Liver (tissue), 9 donors: Measurements from ENCODE around the gene MCTP2. TPM values are rescaled to one million over a fixed set of nuclear protein-coding genes. Genes with fewer than 3 reads are reported as not detected.

Source experiments
- DNase-seq: peaks from one replicate; pipeline ENCODE4 v3.0.0-alpha.2; 2017; ENCODE audit warnings: low spot score
- H3K27ac ChIP-seq, 2 donors: one replicate each; pipeline ENCODE4 v1.7.0; 2013; ENCODE audit warnings: inconsistent platforms in 2 of 2, low read length in 2 of 2, control low read depth in 1 of 2, low read depth in 1 of 2, mild to moderate bottlenecking in 1 of 2
- H3K27me3 ChIP-seq, 4 donors: one replicate each; pipeline versions ENCODE4 v1.6.1 to v1.7.0; 2013; ENCODE audit warnings: low read length in 3 of 4, inconsistent platforms in 1 of 4, mild to moderate bottlenecking in 1 of 4, moderate library complexity in 1 of 4; ENCODE audit not compliant: control insufficient read depth in 4 of 4, insufficient read depth in 4 of 4
- H3K36me3 ChIP-seq, 4 donors: one replicate each; pipeline versions ENCODE4 v1.6.1 to v1.7.0; 2013; ENCODE audit warnings: low read length in 3 of 4, mild to moderate bottlenecking in 3 of 4, low read depth in 1 of 4, moderate library complexity in 1 of 4; ENCODE audit not compliant: control insufficient read depth in 4 of 4, insufficient read depth in 3 of 4
- H3K4me1 ChIP-seq, 4 donors: one replicate each; pipeline versions ENCODE4 v1.6.1 to v1.7.0; 2013; ENCODE audit warnings: low read length in 3 of 4, mild to moderate bottlenecking in 3 of 4, moderate library complexity in 1 of 4; ENCODE audit not compliant: control insufficient read depth in 4 of 4, insufficient read depth in 4 of 4
- H3K4me3 ChIP-seq, 3 donors: one replicate each; pipeline versions ENCODE4 v1.6.1 to v1.7.0; 2013; ENCODE audit warnings: low read length in 3 of 3, control low read depth in 1 of 3, low read depth in 1 of 3, mild to moderate bottlenecking in 1 of 3
- H3K9ac ChIP-seq, 2 donors: one replicate each; pipeline ENCODE4 v1.7.0; 2013; ENCODE audit warnings: low read length in 2 of 2, mild to moderate bottlenecking in 2 of 2, moderate library complexity in 2 of 2, control low read depth in 1 of 2, low read depth in 1 of 2
- H3K9me3 ChIP-seq, 4 donors: one replicate each; pipeline versions ENCODE4 v1.6.1 to v1.7.0; 2013; ENCODE audit warnings: low read length in 3 of 4; ENCODE audit not compliant: control insufficient read depth in 4 of 4
- ATF3 ChIP-seq: IDR thresholded peaks from 2 replicates; pipeline ENCODE4 v1.6.1; 2016; ENCODE audit warnings: antibody characterized with exemption
- FOXA1 ChIP-seq: IDR thresholded peaks from 2 replicates; pipeline ENCODE4 v1.6.1; 2016; ENCODE audit warnings: antibody characterized with exemption
- FOXA2 ChIP-seq: IDR thresholded peaks from 2 replicates; pipeline ENCODE4 v1.6.1; 2016; ENCODE audit warnings: antibody characterized with exemption
- GABPA ChIP-seq, 2 donors: IDR thresholded peaks in 1 of 2; conservative IDR thresholded peaks in 1 of 2; 2 replicates each; pipeline ENCODE4 v1.6.1; 2016; ENCODE audit warnings: antibody characterized with exemption in 2 of 2, mild to moderate bottlenecking in 1 of 2, moderate library complexity in 1 of 2
- NR2F2 ChIP-seq: IDR thresholded peaks from 2 replicates; pipeline ENCODE4 v1.6.1; 2016; ENCODE audit warnings: antibody characterized with exemption
- RAD21 ChIP-seq, 2 donors: IDR thresholded peaks; 2 replicates each; pipeline ENCODE4 v1.6.1; 2016; ENCODE audit warnings: antibody characterized with exemption in 2 of 2, mild to moderate bottlenecking in 2 of 2
- TAF1 ChIP-seq: conservative IDR thresholded peaks from 2 replicates; pipeline ENCODE4 v1.6.1; 2016; ENCODE audit warnings: antibody characterized with exemption, mild to moderate bottlenecking
- YY1 ChIP-seq: IDR thresholded peaks from 2 replicates; pipeline ENCODE4 v1.6.1; 2016; ENCODE audit warnings: antibody characterized with exemption, mild to moderate bottlenecking
- ZBTB33 ChIP-seq: IDR thresholded peaks from 2 replicates; pipeline ENCODE4 v1.6.1; 2016; ENCODE audit warnings: antibody characterized with exemption
- WGBS: extraction: QIAGEN DNeasy Blood & Tissue Kit; methylation state at CpG from one replicate; pipeline ENCODE4 v1.1.7; 2013; 5-methylcytosine and 5-hydroxymethylcytosine counted together
- polyA plus RNA-seq, 2 donors: library from polyadenylated mRNA; stranded (reverse) in 1 of 2; unstranded in 1 of 2; fragments of 200-250 nt in 1 of 2; fragments of >200 nt in 1 of 2; fragmentation: Nextera tagmentation in 1 of 2; extraction: Ambion mirVana in 1 of 2; gene quantifications; one replicate each; pipeline versions ENCODE4 v1.2.1 to v1.2.3, GENCODE V29; 2013 to 2015
- total RNA-seq, 2 donors: library from RNA; depleted of rRNA; stranded (reverse); fragments of >200 nt; gene quantifications; one replicate each; pipeline ENCODE4 v1.2.3, GENCODE V29; 2014
- TF ChIP-seq, protein P1 (sequence below): IDR thresholded peaks from 2 replicates; pipeline ENCODE4 v1.6.1; 2016; ENCODE audit warnings: antibody characterized with exemption, mild to moderate bottlenecking
- TF ChIP-seq, protein P2 (sequence below): IDR thresholded peaks from 2 replicates; pipeline ENCODE4 v1.6.1; 2016; ENCODE audit warnings: antibody characterized with exemption
- donor health status: healthy.
- donor health status: healthy.
- donor health status: healthy.
- donor health status: healthy.
- donor health status: healthy.

Gene MCTP2
- total and polyA plus RNA-seq, 4 donors, result 0.43 to 9.9 (median 3.5) TPM

DNA sequence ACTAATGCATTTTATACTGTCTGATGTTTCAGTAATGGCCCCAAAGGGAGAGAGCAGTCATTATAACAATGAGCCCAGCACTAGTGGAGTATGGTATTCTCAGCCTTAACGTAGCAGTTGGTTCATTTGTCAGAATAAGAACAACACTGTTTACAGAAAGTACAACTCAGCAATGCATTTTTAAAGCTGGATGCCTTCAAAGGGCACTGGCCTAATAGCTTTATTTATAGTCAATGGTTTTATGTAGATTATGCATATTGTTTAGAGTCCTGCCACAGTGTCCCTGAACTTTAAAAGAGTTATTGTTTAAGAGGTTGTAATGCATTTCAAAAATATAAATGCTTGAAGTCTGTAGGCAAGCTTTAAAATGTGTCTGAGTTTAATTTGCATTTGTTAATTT, 211.1 kb downstream of the MCTP2 start:
- no peak overlapping the region for H3K4me3 ChIP-seq
- TF ChIP-seq, protein P1, sequence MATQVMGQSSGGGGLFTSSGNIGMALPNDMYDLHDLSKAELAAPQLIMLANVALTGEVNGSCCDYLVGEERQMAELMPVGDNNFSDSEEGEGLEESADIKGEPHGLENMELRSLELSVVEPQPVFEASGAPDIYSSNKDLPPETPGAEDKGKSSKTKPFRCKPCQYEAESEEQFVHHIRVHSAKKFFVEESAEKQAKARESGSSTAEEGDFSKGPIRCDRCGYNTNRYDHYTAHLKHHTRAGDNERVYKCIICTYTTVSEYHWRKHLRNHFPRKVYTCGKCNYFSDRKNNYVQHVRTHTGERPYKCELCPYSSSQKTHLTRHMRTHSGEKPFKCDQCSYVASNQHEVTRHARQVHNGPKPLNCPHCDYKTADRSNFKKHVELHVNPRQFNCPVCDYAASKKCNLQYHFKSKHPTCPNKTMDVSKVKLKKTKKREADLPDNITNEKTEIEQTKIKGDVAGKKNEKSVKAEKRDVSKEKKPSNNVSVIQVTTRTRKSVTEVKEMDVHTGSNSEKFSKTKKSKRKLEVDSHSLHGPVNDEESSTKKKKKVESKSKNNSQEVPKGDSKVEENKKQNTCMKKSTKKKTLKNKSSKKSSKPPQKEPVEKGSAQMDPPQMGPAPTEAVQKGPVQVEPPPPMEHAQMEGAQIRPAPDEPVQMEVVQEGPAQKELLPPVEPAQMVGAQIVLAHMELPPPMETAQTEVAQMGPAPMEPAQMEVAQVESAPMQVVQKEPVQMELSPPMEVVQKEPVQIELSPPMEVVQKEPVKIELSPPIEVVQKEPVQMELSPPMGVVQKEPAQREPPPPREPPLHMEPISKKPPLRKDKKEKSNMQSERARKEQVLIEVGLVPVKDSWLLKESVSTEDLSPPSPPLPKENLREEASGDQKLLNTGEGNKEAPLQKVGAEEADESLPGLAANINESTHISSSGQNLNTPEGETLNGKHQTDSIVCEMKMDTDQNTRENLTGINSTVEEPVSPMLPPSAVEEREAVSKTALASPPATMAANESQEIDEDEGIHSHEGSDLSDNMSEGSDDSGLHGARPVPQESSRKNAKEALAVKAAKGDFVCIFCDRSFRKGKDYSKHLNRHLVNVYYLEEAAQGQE, result no peak
- no peak for TF ChIP-seq RAD21 (IDR thresholded peaks at IDR 0.05)
- TF ChIP-seq YY1, result no peak
- TF ChIP-seq NR2F2, result no peak
- TF ChIP-seq TAF1, result no peak
- H3K9ac ChIP-seq, result no peak overlapping the region
- no peaks in the 10 kb centered on the region for H3K9me3 ChIP-seq
- no peaks in the 10 kb centered on the region for H3K36me3 ChIP-seq
- 70% methylated on average over 1 of the region's 1 CpG for WGBS
- DNase-seq, result no peak
- peaks cover 0 to 3% (median 0%) of the 10 kb centered on the region in 4 donors for H3K27me3 ChIP-seq
- H3K4me1 ChIP-seq, result no peaks in the 10 kb centered on the region
- no peak overlapping the region for H3K27ac ChIP-seq

GRCh38 chr15:94443186-94443585, 211.8 kb downstream of the MCTP2 start:
- Histone ChIP-seq H3K27ac (no peak overlapping the region), H3K4me1 (no peaks in the 10 kb centered on the region), H3K36me3 (no peaks in the 10 kb centered on the region), H3K27me3 (peaks cover 0 to 3% (median 0%) of the 10 kb centered on the region in 4 donors), H3K9me3 (no peaks in the 10 kb centered on the region), H3K4me3 (no peak overlapping the region), H3K9ac (no peak overlapping the region)
- 90% methylated on average over 5 of the region's 5 CpGs for WGBS
- TF ChIP-seq FOXA2 (no peak), ATF3 (no peak), ZBTB33 (no peak), GABPA (IDR thresholded peaks at IDR 0.05 in 1 of 2, conservative IDR thresholded peaks at IDR 0.05 in 1 of 2) (no peak), FOXA1 (no peak)
- TF ChIP-seq, protein P2, sequence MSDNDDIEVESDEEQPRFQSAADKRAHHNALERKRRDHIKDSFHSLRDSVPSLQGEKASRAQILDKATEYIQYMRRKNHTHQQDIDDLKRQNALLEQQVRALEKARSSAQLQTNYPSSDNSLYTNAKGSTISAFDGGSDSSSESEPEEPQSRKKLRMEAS, result no peak
- TF ChIP-seq, protein P1, result no peak
- DNase-seq, result no peak
